Ovary (tissue), 3 donors: ENCODE data around the gene MRPL34.

Experiments used
- CTCF ChIP-seq, 3 donors: fragments of 450-650 bp in 2 of 3; fragments of 200-600 bp in 1 of 3; IDR thresholded peaks; one replicate each; pipeline versions ENCODE4 v1.5.1 to v1.8.0; 2016 to 2022; ENCODE audit warnings: antibody characterized with exemption in 3 of 3, mild to moderate bottlenecking in 1 of 3
- EP300 ChIP-seq: sonication (generic); formaldehyde crosslinking; IDR thresholded peaks from one replicate; pipeline ENCODE4 v1.6.1; 2017; ENCODE audit warnings: antibody characterized with exemption
- POLR2A ChIP-seq: fragments of 450-650 bp; IDR thresholded peaks from one replicate; pipeline ENCODE4 v1.6.1; 2017; ENCODE audit warnings: antibody characterized with exemption, mild to moderate bottlenecking, moderate library complexity
- donor health status: DM: no; HTN: no; CAD: no.

GRCh38 chr19:17312189-17313113 lies 6.8 kb downstream of the MRPL34 start:
- TF ChIP-seq CTCF (IDR thresholded peaks at IDR 0.05) = no peak
- no peak for TF ChIP-seq EP300
- TF ChIP-seq POLR2A = no peak
